Ovary (tissue), 9 donors: ENCODE data around the gene NEAT1. TPM values are rescaled to one million over a fixed set of nuclear protein-coding genes. Genes with fewer than 3 reads are reported as not detected.

ENCODE experiments used
- DNase-seq, 5 donors: peaks; one replicate each; pipeline ENCODE4 v3.0.0-alpha.2; 2019 to 2020
- H3K27ac ChIP-seq, 2 donors: fragments of 200-600 bp; one replicate each; pipeline versions ENCODE4 v1.5.1 to v1.8.0; 2019 to 2022
- H3K27me3 ChIP-seq: fragments of 200-600 bp; one replicate; pipeline ENCODE4 v1.8.0; 2022
- H3K36me3 ChIP-seq: fragments of 200-600 bp; sonication (generic); one replicate; pipeline ENCODE4 v1.5.1; 2019
- H3K4me1 ChIP-seq: one replicate; pipeline ENCODE4 v1.8.1; 2013; ENCODE audit warnings: mild to moderate bottlenecking, moderate library complexity; ENCODE audit not compliant: insufficient read depth
- H3K4me3 ChIP-seq: fragments of 200-600 bp; sonication (generic); one replicate; pipeline ENCODE4 v1.5.1; 2017
- H3K9me3 ChIP-seq, 2 donors: fragments of 200-600 bp in 1 of 2; sonication (generic) in 1 of 2; one replicate each; pipeline versions ENCODE4 v1.5.1 to v1.8.1; 2013 to 2019; ENCODE audit warnings: mild to moderate bottlenecking in 1 of 2, moderate library complexity in 1 of 2
- CTCF ChIP-seq, 3 donors: fragments of 450-650 bp in 2 of 3; fragments of 200-600 bp in 1 of 3; IDR thresholded peaks; one replicate each; pipeline versions ENCODE4 v1.5.1 to v1.8.0; 2016 to 2022; ENCODE audit warnings: antibody characterized with exemption in 3 of 3, mild to moderate bottlenecking in 1 of 3
- EP300 ChIP-seq: sonication (generic); formaldehyde crosslinking; IDR thresholded peaks from one replicate; pipeline ENCODE4 v1.6.1; 2017; ENCODE audit warnings: antibody characterized with exemption
- POLR2A ChIP-seq: fragments of 450-650 bp; IDR thresholded peaks from one replicate; pipeline ENCODE4 v1.6.1; 2017; ENCODE audit warnings: antibody characterized with exemption, mild to moderate bottlenecking, moderate library complexity
- whole genome bisulfite sequencing, 3 donors: extraction: QIAGEN DNeasy Blood & Tissue Kit in 1 of 3; methylation state at CpG; one replicate each; pipeline versions ENCODE4 v1.1.5 to v1.1.7; 2013 to 2017; 5-methylcytosine and 5-hydroxymethylcytosine counted together
- intact Hi-C, 4 donors: fragments of 100-400 bp; cut with DNase I; formaldehyde crosslinking; loops; one replicate each; pipeline versions ENCODE4 v1.11.0 to v1.15.1; 2022 to 2023
- polyA plus RNA-seq, 2 donors: library from polyadenylated mRNA; stranded (reverse); fragments of 200-250 nt in 1 of 2; fragments of 350-450 nt in 1 of 2; fragmentation: Illumina TruSeq in 1 of 2; extraction: RNeasy Lipid Tissue Mini Kit (QIAGEN cat#74804) in 1 of 2; gene quantifications; one replicate each; pipeline ENCODE4 v1.2.3, GENCODE V29; 2013 to 2014
- total RNA-seq, 7 donors: library from RNA; depleted of rRNA in 2 of 7; stranded (reverse); fragments of >200 nt in 2 of 7; fragmentation: NEBNext Ultra II Directional in 3 of 7; extraction: Animal tissue kit (Norgen Biotek cat#: 25700) in 3 of 7; gene quantifications; one replicate each; pipeline versions ENCODE4 v1.1.0 to v1.2.4, GENCODE V29; 2016 to 2023
- donor health status: DM: no; HTN: no; CAD: no; lungs with moderate emphysema.
- donor health status: DM: no; HTN: no; CAD: no.
- donor health status: Bipolar disorder and iron deficiency.
- donor health status: DM: yes; HTN: yes; CAD: no.
- donor health status: DM: no; HTN: no; CAD: no.
- donor health status: DM: yes; HTN: yes; CAD: no.

Gene NEAT1
- total and polyA plus RNA-seq, 9 donors = 175 to 850 (median 351) TPM

DNA sequence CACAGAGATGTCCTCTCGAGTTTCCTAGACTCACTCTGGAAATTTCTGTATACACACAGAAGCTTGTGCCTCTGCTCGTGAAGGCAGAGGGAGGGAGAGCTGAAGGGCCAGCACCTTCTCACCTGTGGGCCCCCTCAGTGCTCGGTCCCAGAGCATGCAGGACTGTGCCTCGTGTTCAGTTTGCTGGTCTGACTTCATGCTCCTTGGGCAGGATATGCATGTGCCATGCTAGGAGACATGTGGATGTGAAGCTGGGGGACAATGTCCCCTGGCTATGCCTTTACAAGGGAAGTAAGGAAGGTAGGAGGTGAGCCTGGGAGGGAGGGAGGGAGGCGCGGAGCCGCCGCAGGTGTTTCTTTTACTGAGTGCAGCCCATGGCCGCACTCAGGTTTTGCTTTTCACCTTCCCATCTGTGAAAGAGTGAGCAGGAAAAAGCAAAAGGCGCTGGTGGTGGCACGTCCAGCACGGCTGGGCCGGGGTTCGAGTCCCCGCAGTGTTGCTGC is 22.6 kb downstream of the NEAT1 start:
- Histone ChIP-seq H3K4me1 (peaks cover 6% of the 10 kb centered on the region), H3K36me3 (no peaks in the 10 kb centered on the region), H3K27ac (no peak overlapping the region)

DNA sequence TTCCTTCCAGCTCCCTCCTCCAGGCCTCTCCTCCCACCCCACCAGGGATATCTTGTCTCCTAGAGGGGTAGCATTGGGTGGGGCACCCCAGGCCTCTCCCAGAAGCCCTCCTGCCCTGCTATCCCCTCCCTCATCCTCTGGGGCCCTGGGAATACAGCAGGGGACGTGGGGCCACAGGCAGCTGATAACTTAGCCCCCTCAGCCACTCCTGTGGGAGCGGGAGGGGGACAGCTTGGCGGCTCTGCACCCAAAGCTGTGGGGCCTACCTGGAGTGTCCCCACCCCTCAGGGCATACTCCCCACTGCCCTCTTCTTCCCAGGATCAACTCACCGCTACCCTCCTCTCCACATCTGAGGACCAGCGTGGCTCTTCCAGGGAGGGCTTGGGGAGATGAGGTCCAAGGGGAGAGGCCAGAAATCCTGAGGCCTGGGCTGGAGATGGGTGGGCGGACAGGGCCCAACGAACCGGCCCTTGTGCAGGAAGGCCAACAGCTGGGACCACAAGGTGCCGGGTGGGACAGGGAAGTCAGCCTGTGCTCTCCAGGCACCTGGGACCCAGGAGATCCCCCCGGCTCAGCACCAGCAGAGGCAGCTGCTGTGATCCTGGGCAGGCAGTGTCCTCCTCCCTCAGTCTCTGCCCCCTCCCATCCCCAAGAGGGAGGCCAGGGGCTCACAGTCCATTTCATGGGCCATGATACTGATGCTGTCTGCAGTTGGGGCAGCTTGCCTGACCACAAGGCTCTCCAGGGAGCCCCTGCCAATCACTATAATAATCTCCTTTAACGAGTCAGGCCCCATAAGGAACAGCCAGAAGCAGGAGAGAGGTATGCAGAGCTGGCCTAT is 23.2 kb downstream of the NEAT1 start:
- H3K27me3 ChIP-seq = no peaks in the 10 kb centered on the region
- H3K4me3 ChIP-seq = no peak overlapping the region
- H3K9me3 ChIP-seq = no peaks in the 10 kb centered on the region
- H3K27ac ChIP-seq = no peak overlapping the region
- intact Hi-C loops = no loop called here
- no peaks in the 10 kb centered on the region for H3K36me3 ChIP-seq
- TF ChIP-seq POLR2A = no peak
- TF ChIP-seq EP300 = no peak
- TF ChIP-seq CTCF (IDR thresholded peaks at IDR 0.05) = no peak
- H3K4me1 ChIP-seq = peaks cover 6% of the 10 kb centered on the region
- peak in 2 of 5 donors; percentile 40 to 41 for DNase-seq
- 65 to 74% (median 68%) methylated on average over 11 of the region's 11 CpGs for WGBS, 3 donors

More for the DNA sequence above, 22.6 kb downstream of the NEAT1 start:
- 84 to 87% (median 84%) methylated on average over 15 of the region's 15 CpGs for WGBS, 3 donors
- peak in 1 of 5 donors; percentile 38 for DNase-seq
- no peak for TF ChIP-seq POLR2A
- Histone ChIP-seq H3K27me3 (no peaks in the 10 kb centered on the region), H3K9me3 (no peaks in the 10 kb centered on the region), H3K4me3 (no peak overlapping the region)
- intact Hi-C loops = no loop called here

DNA sequence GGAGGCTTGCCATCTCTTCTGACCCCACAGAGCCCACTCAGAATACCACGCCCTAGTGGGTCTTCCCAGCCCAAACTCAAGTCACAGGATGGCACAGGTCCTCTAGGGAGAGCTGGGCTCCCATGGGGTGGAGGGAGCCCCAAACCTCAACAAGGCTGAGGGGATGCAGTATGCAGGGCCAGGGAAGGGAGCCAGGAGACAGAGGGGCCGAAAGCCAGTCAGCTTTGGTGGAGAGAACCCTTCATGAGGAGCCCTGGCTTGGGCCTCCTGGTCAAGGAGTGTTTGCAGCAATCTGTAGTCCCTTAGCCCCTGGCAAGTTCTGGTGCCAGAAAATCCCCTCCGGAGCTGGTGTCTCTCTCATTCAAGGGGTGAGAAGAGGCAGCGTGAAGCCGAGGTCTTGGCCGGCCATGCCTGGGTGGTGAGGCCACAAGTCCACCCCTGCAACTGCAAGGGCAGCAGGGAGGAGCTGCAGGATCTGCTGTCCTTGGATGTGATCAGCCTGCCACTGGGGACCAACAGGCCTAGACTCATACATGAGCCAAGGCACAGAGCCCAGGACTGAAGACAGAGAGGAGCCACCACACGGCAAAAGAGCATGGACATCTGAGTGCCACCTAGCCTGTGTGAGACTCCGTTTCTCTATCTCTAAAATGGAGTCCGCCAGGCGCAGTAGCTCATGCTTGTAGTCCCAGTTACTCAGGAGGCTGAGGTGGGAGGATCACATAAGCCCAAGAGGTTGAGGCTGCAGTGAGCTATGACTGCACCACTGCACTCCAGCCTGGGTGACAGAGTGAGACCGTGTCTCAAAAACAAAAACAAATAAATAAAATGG is 24.1 kb downstream of the NEAT1 start:
- peaks cover 6% of the 10 kb centered on the region for H3K4me1 ChIP-seq
- intact Hi-C loops = no loop called here
- peak in 2 of 5 donors; percentile 41 to 55 for DNase-seq
- WGBS, 3 donors = 83 to 88% (median 83%) methylated on average over 9 to 11 of the region's 11 CpGs
- no peak for TF ChIP-seq CTCF (IDR thresholded peaks at IDR 0.05)
- TF ChIP-seq POLR2A = no peak
- TF ChIP-seq EP300 = no peak
- no peak overlapping the region for H3K4me3 ChIP-seq
- no peaks in the 10 kb centered on the region for H3K9me3 ChIP-seq
- H3K27ac ChIP-seq = no peak overlapping the region
- H3K27me3 ChIP-seq = no peaks in the 10 kb centered on the region
- no peaks in the 10 kb centered on the region for H3K36me3 ChIP-seq

- 91 to 100% (median 93%) methylated on average over 2 of the region's 2 CpGs for WGBS, 3 donors
Observed at GRCh38 chr11:65448074-65448417, 25.4 kb downstream of the NEAT1 start.

More at GRCh38 chr11:65448074-65448417, 25.4 kb downstream of the NEAT1 start:
- Histone ChIP-seq H3K27ac (no peak overlapping the region), H3K4me3 (no peak overlapping the region), H3K36me3 (no peaks in the 10 kb centered on the region), H3K27me3 (no peaks in the 10 kb centered on the region), H3K4me1 (peaks cover under 1% of the 10 kb centered on the region), H3K9me3 (no peaks in the 10 kb centered on the region)
- no peak for TF ChIP-seq CTCF (IDR thresholded peaks at IDR 0.05)
- no peak for TF ChIP-seq EP300
- no peak for TF ChIP-seq POLR2A
- intact Hi-C loops = no loop called here
- DNase-seq = no peak
